ENCODE results near the gene ATG5.

The ATG5 gene

DNA sequence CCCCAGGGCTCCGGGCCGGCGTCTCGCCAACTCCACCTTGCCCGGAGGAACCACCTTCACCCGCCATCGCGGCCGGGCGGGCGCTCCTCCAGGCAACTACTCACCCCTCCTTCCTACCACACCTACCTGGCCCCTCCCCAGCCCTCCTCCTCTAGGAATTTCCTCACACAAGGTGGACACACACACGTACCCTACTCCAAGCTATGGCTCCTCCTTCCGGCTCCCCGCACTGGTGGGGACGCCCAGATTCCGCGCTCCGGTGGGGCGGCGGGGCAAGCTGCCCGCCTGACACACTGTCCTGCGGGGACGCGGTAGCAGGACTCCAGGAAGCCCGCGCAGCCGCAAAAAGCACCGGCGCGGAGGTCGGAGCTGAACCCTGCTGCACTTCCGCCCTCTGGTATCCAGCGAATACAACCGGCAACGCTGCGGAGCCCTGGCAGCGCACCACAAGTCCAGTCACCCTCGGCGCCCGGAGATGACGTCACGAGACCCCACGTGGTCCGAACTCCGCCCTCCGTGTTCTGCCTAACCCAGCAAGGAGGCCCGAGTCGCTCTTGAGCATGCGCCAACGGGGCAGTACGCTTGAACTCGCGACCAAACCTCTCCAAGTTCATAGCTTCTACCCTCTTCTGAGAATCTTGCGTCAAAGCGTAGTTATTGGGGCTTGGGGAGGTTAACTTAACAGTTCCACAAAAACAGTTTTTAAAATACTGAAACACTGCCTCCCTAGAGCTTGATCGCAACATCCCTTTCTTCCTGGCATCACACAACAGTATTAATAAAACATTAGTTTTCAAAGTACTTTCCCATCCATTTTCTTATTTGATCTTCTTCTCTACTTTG lies at the start of gene ATG5:
ATG5 (minus strand) TSS at position 425 of the 843 bp plus-strand sequence. CDS start 9,552 bp downstream, outside the sequence.
- TF ChIP-seq, protein P1, sequence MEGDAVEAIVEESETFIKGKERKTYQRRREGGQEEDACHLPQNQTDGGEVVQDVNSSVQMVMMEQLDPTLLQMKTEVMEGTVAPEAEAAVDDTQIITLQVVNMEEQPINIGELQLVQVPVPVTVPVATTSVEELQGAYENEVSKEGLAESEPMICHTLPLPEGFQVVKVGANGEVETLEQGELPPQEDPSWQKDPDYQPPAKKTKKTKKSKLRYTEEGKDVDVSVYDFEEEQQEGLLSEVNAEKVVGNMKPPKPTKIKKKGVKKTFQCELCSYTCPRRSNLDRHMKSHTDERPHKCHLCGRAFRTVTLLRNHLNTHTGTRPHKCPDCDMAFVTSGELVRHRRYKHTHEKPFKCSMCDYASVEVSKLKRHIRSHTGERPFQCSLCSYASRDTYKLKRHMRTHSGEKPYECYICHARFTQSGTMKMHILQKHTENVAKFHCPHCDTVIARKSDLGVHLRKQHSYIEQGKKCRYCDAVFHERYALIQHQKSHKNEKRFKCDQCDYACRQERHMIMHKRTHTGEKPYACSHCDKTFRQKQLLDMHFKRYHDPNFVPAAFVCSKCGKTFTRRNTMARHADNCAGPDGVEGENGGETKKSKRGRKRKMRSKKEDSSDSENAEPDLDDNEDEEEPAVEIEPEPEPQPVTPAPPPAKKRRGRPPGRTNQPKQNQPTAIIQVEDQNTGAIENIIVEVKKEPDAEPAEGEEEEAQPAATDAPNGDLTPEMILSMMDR (conservative IDR thresholded peaks at IDR 0.05; ENCODE audit: low read depth, low read length): no peak
- peak; percentile 99 for DNase-seq (ENCODE audit: low read depth)
- peak within 1 kb of the TSS; percentile 98 for H3K4me3 ChIP-seq (ENCODE audit: low read depth, low read length)

DNA sequence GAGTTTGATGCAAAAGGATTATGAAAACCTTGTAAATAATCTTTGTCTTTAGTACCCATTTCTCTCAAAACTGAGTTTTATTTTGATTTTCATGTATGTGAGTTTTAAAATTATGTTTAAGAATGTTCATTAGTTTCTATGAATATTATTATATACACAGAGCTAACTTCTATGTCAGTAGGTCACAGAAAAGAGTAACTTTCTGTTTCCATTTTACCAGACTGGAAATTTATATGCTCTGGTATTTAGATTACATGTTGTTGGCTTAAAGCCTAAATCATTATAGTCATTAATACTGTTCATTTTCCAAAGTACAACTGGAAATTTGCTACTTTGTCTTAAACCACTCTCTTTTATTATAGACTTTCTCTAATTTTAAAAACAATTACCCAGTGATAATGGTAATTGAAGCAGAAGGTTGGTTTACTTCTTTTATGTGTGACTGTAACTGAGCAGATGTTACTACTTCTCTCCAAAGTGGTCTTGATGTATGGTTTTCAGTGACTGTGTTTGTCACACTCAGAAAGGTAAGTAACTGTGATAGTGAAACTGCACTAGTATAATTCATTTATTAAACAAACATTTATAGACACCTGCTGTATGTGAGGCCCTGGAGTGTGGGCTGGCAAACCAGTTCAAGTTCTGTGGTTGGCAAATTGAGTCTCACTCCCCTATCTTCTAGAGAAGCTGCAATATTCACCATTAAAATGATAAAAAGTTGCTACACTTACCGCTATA lies 48.1 kb upstream of the ATG5 start:
- TF ChIP-seq, protein P1 (conservative IDR thresholded peaks at IDR 0.05; ENCODE audit: low read depth, low read length): no peak
- no peak for DNase-seq (ENCODE audit: low read depth)
- no peak overlapping the region for H3K4me3 ChIP-seq (ENCODE audit: low read depth, low read length)

DNA sequence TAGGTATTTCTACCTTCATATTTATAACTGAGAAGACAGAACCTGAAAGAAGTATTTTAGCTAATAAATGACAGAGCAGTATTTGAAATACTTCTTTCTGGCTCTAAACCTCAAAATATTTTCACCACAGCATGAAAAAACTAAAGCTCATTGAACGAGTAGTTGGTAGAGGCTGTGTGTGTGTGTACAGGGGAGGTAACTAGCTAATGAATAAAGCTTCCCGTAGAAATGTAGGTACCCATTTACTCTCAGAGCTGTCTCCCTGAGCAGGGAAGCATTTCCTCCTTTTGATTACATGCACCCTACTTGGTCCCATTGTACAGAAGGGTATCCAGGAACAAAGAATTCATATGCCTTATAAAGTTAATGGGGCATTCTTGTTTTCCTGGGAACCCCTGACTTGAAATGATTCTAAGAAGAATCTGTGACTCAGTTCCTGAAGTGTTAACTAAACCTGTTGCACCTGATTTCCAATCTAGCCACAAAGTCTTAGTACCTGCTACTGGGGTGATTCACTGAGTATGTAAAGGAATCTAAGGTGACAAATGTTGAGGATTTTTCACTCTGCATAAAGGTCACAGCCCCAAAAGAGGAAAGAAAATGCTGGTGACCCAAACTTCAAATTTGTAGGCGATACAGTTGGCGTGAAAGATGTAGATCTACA lies 47.4 kb upstream of the ATG5 start:
- no peak overlapping the region for H3K4me3 ChIP-seq (ENCODE audit: low read depth, low read length)
- TF ChIP-seq, protein P1 (conservative IDR thresholded peaks at IDR 0.05; ENCODE audit: low read depth, low read length): no peak
- DNase-seq (ENCODE audit: low read depth): no peak

DNA sequence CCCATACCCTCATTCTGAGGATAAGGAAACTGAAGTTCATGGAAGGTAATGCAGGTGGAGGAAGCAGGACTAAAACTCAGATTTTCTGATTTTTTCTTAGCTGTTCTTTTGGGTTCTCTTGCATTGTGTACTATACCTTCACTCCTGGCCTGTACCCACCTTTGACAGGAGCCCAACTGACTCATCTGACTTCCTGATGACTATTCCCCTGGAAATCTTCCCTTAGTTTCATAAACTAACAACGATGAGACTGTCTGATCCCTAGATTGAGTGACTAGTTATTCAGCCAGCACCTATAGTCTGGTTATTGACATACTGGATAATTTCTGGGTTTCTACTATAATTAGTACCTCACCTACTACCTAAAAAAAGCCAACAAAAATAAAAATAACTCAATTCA lies 45.1 kb upstream of the ATG5 start:
- TF ChIP-seq, protein P1 (conservative IDR thresholded peaks at IDR 0.05; ENCODE audit: low read depth, low read length): no peak
- DNase-seq (ENCODE audit: low read depth): no peak
- no peak overlapping the region for H3K4me3 ChIP-seq (ENCODE audit: low read depth, low read length)

DNA sequence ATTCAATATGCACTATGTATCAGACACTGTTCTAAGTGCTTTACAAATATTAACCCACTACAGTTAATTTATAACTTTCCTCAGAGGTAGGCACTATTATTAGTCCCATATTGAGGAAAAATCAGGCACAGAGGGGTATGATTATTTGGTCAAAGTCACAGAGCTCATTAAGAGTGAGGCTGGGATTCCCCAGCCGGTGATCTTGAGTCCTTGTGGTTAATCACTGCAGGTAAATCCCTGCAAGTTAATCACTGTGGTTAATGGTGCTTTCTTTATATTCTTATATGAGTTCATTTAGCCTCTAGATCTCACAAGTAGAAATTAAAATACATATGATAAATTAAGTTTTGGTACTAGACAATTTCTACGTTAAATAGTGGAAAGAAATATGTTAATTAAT lies 44.2 kb upstream of the ATG5 start:
- DNase-seq (ENCODE audit: low read depth): no peak
- TF ChIP-seq, protein P1 (conservative IDR thresholded peaks at IDR 0.05; ENCODE audit: low read depth, low read length): no peak
- H3K4me3 ChIP-seq (ENCODE audit: low read depth, low read length): no peak overlapping the region

DNA sequence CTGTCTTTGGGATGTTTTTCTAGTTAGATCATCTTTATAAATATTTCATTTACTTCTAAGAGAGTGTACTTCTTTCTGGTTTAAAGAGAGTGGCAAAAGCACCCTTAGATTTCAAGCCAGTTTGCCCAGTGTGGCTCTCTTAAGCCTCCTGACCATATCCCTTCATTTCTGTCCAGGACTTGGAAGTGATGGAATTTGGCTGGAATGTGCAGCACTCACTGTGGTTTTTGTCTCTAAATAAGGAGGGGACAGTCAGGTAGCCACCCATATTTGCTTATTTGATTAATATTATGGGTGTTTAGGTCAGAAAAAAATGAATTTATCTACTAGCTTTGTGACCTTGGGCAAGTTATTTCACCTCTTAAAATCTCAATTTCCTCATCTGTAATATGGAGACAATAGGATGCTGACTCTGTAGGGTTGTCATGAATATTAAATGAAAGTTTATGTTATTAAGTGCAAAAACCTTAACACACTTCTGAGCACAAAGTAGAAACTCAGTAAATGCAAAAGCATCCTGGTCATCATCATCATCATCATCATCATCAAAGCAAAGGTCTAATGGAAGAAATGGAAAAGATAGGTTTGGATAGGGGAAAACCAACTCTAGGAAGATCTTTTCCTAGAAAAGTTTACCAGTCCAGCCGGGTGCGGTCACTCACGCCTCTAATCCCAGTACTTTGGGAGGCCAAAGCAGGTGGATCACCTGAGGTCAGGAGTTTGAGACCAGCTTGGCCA lies 38.0 kb upstream of the ATG5 start:
- DNase-seq (ENCODE audit: low read depth): peak; percentile 3
- no peak overlapping the region for H3K4me3 ChIP-seq (ENCODE audit: low read depth, low read length)
- TF ChIP-seq, protein P1 (conservative IDR thresholded peaks at IDR 0.05; ENCODE audit: low read depth, low read length): no peak

Data from choroid plexus epithelial cell (primary cell).